CD4-positive, alpha-beta T cell treated with Interleukin-6 at 100 ng/mL for 8 hours (primary cell): ENCODE data around the gene QKI.
A peak's percentile ranks its signal among the peaks of the same experiment; 100 is the strongest.

ENCODE experiments used
- DNase-seq: peaks from one replicate; pipeline ENCODE4 v3.0.0-alpha.2; 2020; ENCODE audit warnings: mixed read lengths, low spot score

The QKI gene

DNA sequence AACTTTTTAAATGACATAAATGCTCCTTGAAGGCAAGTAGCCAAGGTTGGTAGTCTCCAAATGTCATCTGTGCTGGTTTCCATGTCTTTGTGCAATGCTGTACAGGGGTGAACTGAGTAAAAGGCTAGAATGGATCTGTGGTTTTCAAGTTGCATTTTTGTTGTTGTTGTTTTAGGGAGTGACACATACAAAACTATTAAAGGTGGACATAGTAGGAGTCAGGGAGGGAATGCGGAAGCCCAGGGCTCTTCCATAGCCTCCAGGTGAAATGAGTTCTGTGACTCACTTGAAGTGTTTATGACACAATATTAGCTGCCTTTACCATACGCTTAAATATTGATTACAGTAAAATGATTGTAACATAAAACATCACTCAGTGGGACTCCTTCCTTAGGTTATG lies 22.5 kb upstream of the QKI start:
- no peak for DNase-seq

DNA sequence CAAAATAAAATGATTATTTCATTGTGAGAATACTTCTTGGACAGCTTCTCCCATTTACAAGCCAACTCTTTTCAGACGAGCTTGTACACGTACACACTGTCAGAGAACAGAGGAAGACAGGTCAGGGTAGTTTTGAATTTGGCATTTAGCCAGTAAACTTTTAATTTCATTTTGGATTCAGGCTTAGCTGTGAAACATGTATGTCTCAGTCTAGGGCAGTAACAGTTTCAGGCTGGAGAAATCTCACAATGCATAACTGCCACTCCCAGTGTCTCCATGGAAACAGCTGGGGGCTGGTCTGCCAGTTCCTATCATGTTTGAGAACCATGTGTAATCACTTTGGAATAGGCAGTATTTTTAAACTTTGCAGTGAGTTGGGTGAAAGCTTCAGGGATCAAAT lies 22.0 kb upstream of the QKI start:
- no peak for DNase-seq

DNA sequence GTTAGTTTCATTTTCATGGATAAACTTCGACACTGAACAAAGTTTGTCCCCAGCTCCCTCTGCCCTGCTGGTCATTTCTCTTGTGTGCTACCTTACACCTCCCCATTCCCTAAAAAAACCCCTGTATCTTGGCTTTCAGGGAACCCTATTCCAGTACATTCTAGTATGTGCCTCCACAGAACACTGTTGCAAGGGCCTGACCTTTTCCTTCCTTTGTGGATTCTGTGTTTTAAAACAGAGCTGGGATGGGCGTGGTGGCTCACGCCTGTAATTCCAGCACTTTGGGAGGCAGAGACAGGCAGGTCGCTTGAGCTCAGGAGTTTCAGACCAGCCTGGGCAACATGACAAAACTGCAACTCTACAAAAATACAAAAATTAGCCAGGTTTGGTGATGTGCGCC lies 20.6 kb upstream of the QKI start:
- no peak for DNase-seq

DNA sequence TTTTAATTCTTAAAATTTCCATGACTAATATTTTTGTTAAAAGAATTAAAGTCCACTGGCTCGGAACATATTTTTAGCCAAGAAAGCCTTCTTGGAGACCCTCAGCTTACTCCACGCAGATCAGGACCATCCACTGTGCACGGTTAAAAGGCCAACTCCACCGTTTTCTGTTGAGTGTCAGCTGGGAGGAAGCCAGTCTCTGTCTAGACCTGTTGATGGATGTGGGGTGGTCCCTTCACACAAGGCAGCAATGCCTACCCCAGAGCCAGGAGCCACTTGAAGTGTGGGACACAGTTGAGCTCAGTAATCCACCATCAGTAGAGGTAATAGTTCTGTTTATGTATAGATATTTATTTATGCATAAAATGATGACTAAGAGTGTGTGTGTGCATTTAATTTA lies 19.9 kb upstream of the QKI start:
- DNase-seq = no peak

DNA sequence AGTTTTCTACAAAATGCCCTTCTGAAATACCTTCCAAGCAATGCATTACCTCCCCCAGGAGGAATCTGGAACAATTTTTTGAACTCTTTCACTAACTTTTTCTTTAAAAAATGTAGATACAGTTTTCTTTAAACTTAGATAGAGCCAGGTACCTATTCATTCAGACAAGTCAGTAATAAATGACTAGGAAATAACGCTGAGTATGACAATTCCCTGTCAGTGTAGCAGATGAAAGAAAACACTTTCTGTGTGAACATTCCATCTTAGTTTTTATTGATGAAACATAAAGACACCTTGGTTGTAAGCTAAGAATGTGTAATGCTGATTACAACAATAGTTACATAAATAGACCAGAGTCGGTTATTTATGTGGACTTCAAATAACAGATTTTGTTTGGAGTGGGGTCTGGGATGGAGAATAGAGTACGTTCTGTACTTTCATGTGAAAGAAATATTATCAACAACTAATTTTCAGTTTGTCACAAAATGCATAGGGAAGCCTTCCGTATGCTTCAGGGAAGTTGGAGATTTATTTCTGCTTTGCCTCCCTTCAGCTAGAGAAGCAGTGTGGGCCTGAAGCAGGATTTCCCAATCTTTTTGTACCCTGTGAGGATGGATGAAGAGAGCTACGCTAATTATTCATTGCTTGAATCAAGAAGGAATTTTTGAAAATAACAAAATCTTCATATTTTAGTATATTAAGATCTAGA lies 19.2 kb upstream of the QKI start:
- DNase-seq = no peak

DNA sequence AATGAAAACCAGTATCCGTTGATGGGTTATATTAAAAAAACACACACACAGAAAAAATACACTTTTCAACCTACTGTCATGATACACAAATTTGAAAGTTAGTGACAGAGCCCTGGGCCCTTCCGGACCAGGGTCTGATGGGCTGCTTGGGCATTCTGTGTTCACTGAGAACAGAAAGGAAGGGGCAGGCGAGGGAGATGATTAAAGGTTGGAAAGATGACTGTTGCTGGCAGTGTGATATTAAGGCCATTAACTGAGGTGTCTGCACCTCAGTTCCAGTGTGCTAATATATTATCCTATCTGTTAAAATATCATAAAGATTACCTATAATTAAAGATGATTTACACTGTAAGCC lies 18.7 kb upstream of the QKI start:
- DNase-seq = no peak

DNA sequence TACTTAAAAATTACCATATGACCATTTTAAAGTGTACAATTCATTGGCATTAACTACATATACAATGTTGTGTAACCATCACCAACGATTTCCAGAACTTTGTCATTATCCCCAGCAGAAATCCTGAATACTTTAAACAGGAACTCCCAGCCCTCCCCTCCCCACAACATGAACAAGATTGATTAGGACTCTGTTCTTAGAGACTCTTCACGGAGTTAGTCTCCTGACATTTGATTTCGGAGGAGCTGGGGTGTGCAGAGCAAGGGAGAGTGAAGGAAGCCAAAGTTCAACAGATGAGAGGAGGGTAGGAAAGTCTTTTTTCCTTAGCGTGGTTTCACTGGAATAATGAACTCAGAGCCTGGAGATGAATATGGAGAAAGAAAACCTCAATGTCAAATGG lies 17.2 kb upstream of the QKI start:
- DNase-seq = no peak

DNA sequence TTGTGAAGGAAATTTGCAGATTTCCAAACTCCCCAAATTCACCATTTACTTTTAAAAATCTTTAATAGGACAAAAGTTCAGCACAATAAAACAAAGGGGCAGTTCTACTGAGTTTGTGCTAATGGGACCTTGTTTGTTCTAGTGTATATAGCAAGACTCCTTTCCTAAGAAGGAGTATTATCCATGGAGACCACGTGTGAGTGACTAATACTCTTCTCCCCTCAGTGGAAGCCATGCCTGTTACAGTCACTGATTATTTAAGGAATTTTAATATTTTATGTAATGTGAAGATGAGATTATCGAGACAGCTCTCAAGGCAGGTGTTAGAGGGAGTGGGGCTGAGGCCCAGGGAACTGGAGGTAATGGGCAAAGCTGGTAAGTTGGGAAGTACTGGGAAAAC lies 16.4 kb upstream of the QKI start:
- no peak for DNase-seq

DNA sequence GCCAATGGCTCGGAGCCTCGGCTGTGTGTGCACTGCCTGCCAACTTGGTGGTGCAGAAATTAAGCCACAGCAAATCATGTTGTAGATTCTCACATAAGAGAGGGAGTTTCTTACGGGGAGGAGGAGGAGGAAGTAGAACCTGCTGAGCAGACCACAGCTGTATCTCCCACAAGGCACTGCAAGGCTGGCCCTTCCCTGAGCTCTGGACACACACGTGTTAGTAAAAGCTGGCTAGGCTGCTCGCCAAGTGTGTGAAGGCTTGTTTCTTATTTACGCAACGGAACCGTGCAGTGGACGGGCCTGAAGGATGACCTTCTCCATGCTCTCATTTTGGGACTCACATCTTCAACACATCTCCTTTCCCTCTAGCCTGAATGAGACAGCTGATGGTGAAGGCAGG lies 15.7 kb upstream of the QKI start:
- no peak for DNase-seq

DNA sequence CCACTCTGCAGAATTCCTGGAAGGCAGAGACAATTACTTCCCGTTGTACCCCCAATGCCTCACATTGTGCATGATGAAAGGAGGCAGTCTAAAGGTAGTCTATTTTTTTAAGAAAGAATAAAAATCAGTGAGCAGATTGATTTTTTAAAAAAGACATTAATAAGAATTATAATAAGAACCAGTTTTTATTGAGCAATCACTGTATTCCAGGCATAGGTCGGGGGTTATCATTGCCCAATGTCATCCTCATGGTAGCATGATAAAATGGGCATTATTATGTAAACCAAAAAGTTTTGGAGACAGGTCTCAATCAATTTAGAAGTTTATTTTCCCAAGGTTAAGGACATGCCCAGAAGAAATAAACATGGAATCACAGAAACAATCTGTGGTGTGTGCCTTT lies 14.0 kb upstream of the QKI start:
- no peak for DNase-seq

DNA sequence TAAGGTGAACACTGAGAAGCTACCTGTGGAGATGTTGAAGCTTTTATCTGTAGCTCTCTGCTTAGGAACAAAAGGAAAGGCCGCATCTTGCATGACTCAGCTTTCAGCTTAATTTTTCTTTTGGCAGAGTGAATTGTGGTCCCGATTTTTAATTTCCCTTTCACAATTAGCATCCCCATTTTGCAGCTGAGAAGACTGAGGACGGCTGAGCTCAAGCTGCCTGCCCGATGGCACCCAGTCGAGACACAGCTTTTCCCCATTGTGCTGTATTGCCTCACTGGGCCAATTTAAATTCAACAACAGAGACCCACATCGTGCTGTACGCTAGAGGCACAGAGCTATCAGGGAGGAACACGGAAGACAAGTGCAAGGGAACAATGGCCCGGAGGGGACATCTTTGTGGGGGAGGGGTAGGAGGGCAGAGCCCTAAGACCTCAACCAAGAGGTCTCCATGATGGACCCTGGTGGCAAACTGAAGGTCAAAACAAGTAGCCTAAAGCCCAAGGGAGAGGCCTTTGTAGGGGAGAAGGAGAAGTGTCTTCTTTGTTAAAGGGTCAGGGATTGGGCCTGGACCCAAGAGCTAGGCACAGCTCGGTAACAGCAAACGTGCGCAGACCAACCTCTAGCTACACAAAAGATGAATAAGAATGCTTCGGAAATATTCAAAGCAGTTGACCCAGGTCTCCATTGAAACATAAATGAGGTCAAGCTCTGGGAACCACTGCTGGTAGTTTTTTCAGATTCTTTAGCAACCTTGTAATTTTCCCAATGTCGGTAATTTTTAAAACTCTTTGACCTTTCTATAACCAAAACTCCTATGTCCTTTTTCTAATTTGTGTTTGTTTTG lies 13.3 kb upstream of the QKI start:
- no peak for DNase-seq

DNA sequence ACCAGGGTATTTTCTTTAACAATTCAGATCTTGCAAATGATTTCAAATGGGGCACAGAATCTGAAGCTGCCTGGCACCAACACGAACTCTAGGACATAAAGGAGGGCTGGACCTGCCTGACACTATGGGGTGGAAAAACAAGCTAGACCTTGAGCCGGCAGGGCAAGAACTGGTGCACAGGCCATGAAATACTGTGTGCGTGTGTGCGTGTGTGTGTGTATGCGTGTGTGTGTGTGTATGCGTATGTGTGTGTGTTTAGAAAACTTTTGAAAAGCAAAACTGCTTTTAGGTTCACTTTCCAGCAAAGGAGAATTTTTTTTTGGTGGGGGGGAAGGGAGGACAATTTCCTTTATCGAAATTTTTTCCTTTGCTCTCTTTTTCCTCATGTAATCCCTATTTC lies 11.9 kb upstream of the QKI start:
- no peak for DNase-seq

DNA sequence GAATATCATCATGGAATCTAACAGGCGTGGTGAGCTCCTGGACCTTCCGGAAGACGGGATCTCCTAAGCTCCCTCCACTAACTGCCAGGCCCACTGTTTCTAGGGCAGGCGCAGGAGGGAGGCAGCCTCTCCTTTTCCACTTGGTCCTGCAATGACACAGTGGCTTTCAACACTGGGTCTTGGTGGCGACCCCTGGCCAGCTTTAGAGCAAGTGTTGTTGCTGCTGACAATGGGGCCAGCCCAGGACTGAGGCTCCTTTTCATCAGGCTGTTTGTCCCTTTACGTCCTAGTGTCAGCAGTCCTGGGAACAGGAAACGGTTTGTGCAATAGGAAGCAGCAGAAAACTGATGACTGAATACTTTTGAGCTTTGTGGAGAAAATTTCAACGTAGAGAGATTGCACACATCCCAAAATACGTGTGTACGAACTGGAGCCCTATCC lies 9.7 kb upstream of the QKI start:
- no peak for DNase-seq

DNA sequence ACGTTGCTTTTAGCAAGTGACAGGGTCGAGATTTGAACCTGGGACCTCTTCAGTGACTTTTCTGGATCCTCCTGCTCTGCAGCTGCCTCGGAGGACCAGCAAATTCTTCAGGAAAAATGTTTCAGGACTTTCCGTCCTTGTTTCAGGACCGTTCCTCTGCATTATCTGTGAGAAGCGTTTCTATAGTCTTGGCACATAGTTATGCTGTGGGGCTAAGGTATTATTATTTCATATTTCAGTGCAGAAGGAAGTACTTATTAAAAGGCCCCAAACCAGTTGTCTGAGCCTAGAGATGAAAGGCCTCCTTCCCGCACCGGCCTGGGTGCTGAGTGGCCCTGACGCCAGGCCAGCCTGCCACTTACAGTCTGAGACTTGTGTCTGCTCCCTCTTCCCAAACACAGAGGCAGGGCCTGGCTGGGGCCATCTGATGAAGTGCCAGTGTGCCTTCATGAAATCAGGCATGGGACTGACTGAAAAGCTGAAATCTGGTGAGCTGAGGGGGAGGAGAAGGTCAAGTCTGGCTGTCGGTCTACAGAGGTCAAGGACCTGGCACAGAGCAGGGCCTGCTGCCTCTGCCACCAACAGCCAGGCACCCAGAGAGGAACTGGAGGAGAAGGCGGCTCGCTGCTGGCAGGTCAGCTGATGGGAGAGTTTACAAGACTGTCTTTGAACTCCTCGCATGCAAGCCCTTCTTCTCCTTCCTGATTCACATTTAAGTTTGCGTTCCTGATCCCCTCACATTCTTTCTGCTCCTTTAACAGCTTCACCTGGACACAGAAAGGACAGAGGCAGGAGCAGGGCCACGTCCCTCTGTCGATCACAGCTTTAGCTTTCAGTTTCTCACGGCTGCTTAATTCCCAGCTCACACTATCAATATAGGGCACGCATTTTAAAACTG lies 8.9 kb upstream of the QKI start:
- DNase-seq = peak; percentile 17

DNA sequence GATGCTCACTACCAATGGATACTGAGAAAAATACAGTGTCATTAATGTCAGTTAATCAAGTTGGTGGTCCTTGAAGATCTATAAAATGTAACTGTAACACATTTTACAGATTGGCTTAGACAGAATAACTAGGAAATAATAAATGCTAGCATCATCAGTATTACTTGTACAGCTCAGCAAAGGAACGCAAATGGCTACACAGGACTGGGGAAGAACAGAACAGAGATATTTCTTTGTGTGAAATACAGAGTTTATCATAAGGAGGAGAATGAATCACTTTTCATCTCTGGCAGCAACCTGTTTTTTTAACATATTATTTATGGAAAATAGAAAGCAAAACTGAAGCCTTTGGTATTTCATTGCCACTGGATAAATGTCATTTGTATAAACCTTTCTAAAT lies 8.2 kb upstream of the QKI start:
- DNase-seq = no peak

DNA sequence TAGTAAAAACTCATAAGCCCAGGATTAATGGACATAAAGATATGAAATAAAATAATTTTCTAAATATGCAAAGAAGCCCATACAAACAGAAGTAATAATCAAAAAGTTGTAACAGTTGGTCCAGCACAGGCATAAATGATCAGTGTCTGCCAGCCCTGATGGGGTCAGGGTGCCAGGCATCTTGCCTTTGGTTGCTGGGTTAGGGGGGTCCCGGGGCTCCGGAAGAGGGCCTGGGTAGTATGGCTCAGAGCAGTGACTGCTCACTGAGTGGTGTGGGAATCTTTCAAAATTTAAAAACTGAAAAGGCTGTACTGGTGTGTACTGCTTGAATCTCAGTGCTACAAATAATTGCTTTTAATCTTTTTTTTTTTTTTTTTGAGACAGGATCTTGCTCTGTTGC lies 7.7 kb upstream of the QKI start:
- DNase-seq = no peak

DNA sequence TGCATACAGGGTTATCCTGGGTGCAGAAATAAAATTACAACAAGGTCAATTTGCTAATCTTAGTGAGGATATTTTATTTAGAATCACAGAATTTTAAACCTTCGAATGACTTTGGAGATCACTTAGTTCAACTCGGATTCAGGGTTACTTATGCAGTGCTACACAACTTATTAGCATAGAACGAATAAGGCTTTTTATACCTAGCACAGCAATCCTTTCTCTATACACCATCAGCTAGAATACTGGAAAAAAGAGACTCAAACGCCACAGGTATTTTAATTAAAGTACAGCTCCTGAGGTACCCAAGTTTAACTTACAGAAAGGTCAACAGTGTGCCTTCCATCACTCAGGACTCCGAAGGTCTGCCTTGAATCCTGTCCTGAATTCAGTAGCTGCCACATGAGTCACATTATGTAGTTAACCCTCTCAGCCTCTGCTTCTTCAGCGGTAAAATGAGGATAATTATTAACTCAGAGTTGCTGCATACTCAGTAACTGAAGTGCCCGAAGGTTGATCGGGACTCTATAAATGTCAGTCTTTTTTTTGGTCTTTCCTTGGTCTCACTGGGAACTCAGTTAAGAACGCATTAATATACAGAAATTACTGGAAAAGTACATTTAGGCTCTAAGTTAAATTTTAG lies 6.0 kb upstream of the QKI start:
- no peak for DNase-seq

DNA sequence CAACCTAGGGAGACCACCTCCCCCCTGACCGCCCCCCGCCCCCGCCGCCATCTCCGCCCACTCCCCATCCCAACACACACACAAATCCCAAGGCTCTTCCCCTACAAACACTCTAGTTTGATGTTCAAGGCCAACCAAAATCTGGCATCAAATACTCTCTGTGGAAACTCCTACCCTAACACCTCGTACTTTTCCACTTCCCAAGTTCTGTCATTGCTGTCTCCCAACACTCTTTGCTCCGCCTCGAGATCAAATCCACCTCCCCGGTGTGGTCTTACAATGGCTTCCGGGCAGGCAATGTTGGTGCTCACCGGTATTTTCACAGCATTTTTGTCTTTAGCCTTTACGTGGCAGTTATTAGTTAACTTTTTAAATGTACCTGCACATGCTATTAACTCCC lies 4.8 kb upstream of the QKI start:
- DNase-seq = no peak

DNA sequence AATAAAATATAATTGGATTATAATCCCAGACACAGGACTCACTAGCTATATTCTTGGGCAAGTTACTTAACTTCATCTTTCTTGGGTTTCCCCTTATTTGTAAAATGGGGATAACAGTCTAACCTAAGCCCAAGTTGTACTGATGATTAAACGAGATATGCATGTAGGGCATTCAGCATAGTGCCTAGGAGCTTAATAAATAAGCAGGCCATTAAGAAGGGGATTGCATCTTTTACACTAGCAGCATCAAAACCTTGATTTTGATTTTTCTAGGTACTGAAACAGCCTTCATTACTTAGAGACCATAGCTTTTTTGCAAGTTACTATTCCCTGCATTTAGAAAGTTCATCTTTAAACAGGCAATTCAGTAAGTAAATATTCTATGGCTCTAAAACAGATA lies 2.2 kb upstream of the QKI start:
- DNase-seq = no peak

DNA sequence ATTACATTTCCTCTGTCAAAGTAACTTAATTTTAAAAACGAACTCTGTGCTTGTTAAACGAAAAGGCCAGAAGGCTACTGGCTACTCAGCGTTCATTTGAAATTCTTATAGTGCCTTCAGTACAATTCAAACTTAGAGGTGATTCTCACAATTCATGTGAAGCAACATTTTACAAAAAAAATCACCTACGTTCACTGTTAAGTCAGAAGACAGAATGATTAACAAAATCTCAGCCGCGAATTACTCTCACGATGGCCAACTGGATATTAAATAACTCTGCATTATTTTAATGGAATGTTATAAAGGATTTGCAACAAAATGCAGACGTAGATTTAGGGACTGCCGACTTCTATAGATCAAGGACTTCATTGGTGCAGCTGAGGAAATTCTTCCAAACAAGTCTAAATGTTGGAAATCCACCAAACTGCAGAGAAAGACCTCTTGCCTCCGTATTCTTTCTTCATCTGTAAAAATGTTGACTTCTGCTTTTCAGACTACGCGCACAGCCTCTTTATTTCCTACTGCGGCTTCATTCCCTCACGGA lies 1.6 kb upstream of the QKI start:
- DNase-seq = no peak

DNA sequence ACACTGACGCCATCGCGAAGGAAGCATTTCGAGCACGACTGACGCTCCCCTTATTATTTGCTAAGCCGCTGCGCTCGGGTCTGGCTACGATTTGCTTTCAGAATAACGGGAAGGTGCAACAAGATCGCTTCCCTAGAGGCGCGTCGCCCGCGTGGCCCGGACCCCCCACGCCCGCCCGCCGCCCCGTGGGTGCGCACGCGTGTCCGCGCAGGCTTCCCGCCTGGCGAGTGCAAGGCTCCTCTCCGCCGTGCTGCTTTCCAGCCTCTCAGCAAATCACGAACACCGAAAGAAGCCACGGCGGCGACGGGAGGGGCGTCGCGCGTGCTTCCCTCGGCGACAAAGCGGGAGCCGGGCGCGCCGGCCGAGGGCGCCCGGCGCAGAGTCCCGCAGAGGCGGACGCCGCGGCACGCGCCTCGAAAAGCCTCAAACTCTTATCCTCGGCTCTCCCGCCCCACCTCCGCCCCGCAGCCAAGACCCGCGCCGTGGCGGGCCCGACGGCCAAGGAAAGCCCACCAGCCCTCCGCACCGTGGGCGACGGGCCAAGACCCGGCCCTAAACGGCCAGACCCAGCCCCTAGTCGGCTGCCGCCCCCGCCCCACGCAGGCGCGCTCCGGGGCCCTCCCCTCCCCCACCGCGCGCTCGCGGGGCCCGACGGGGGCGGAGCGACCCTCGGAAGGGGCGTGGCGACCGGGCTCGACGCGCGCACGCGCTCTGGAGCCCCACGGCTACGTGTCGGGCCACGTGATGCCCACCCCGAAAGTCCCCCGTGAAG lies 987 bp upstream of the QKI start:
- peak; percentile 91 for DNase-seq
